Aorta (tissue), 5 donors: ENCODE results near the gene RPS16. TPM values are rescaled to one million over a fixed set of nuclear protein-coding genes. Genes with fewer than 3 reads are reported as not detected.
"Not testable (repeated sequence)": the region's sequence is repeated elsewhere in the genome, so short reads cannot be mapped to it uniquely, and the experiment has no call there.

Source experiments
- ATAC-seq: fragments of 200-7000 bp; cut with Tn5 transposase; one replicate; pipeline ENCODE4 v1.9.1; 2022; ENCODE audit warnings: moderate library complexity; ENCODE audit not compliant: low FRiP score
- DNase-seq, 2 donors: peaks; one replicate each; pipeline ENCODE4 v3.0.0-alpha.2; 2020
- H3K27ac ChIP-seq, 2 donors: one replicate each; pipeline ENCODE4 v1.5.1; 2013; ENCODE audit warnings: low read length in 2 of 2, mild to moderate bottlenecking in 2 of 2, moderate library complexity in 2 of 2, control low read depth in 1 of 2, inconsistent platforms in 1 of 2, low read depth in 1 of 2
- H3K27me3 ChIP-seq, 2 donors: one replicate each; pipeline ENCODE4 v1.6.1; 2013; ENCODE audit warnings: control low read depth in 1 of 2, low read length in 1 of 2, mild to moderate bottlenecking in 1 of 2, moderate library complexity in 1 of 2; ENCODE audit not compliant: insufficient read depth in 2 of 2, control insufficient read depth in 1 of 2
- H3K36me3 ChIP-seq, 2 donors: one replicate each; pipeline ENCODE4 v1.6.1; 2013; ENCODE audit warnings: control low read depth in 1 of 2, low read length in 1 of 2, mild to moderate bottlenecking in 1 of 2; ENCODE audit not compliant: insufficient read depth in 2 of 2, control insufficient read depth in 1 of 2
- H3K4me1 ChIP-seq, 2 donors: one replicate each; pipeline ENCODE4 v1.6.1; 2013; ENCODE audit warnings: low read length in 2 of 2, control low read depth in 1 of 2, mild to moderate bottlenecking in 1 of 2, moderate library complexity in 1 of 2; ENCODE audit not compliant: insufficient read depth in 2 of 2, control insufficient read depth in 1 of 2
- H3K4me3 ChIP-seq, 2 donors: one replicate each; pipeline ENCODE4 v1.5.1; 2013; ENCODE audit warnings: low read length in 2 of 2, control low read depth in 1 of 2, mild to moderate bottlenecking in 1 of 2
- H3K9me3 ChIP-seq: one replicate; pipeline ENCODE4 v1.6.1; 2013; ENCODE audit warnings: mild to moderate bottlenecking, low read length; ENCODE audit not compliant: control insufficient read depth
- WGBS, 2 donors: extraction: QIAGEN DNeasy Blood & Tissue Kit; methylation state at CpG; one replicate each; pipeline ENCODE4 v1.1.7; 2013; 5-methylcytosine and 5-hydroxymethylcytosine counted together
- intact Hi-C, 2 donors: fragments of 100-400 bp; cut with DNase I; formaldehyde crosslinking; loops; one replicate each; pipeline versions ENCODE4 v1.14.2 to v1.15.0; 2022
- polyA plus RNA-seq, 2 donors: library from polyadenylated mRNA; stranded (reverse); fragments of 200-250 nt; gene quantifications; one replicate each; pipeline ENCODE4 v1.2.3, GENCODE V29; 2013
- total RNA-seq, 2 donors: library from RNA; stranded (reverse); fragmentation: NEBNext Ultra II Directional; extraction: Animal tissue kit (Norgen Biotek cat#: 25700); gene quantifications; one replicate each; pipeline ENCODE4 v1.2.1, GENCODE V29; 2021
- donor health status: healthy with polysubstance abuse.
- donor health status: Bipolar disorder and iron deficiency.
- donor health status: DM: no; HTN: no; CAD: no.
- donor health status: DM: no; HTN: no; CAD: no.
- donor health status: DM: yes; HTN: yes; CAD: no.

The RPS16 gene
- total and polyA plus RNA-seq, 4 donors, result 1,268 to 4,459 (median 2,272) TPM

- no peaks in the 10 kb centered on the region for H3K9me3 ChIP-seq
- H3K4me3 ChIP-seq, result no peak overlapping the region
- no peaks in the 10 kb centered on the region for H3K4me1 ChIP-seq
- H3K27ac ChIP-seq, result no peak overlapping the region
- peaks cover 0 to 7% of the 10 kb centered on the region in 2 donors for H3K36me3 ChIP-seq
- H3K27me3 ChIP-seq, result no peaks in the 10 kb centered on the region
- WGBS, 2 donors, result 91 to 92% methylated on average over 7 of the region's 7 CpGs
- ATAC-seq (no peak), DNase-seq (no peak)
- intact Hi-C loops, result no loop called here
Measured at GRCh38 chr19:39467941-39468340, 32.2 kb upstream of the RPS16 start.

- 92 to 93% methylated on average over 18 of the region's 18 CpGs for WGBS, 2 donors
- H3K36me3 ChIP-seq, result peaks cover 0 to 7% of the 10 kb centered on the region in 2 donors
- no peaks in the 10 kb centered on the region for H3K9me3 ChIP-seq
- H3K27ac ChIP-seq, result no peak overlapping the region
- ATAC-seq (peak; percentile 20), DNase-seq (no peak)
- H3K27me3 ChIP-seq, result no peaks in the 10 kb centered on the region
- no peak overlapping the region for H3K4me3 ChIP-seq
- H3K4me1 ChIP-seq, result no peaks in the 10 kb centered on the region
- intact Hi-C loops, result no loop called here
Measured at GRCh38 chr19:39465956-39466747, 30.4 kb upstream of the RPS16 start.

GRCh38 chr19:39463403-39463802 lies 27.7 kb upstream of the RPS16 start:
- intact Hi-C loops, result no loop called here
- Histone ChIP-seq H3K27me3 (no peaks in the 10 kb centered on the region), H3K36me3 (peaks cover 0 to 11% of the 10 kb centered on the region in 2 donors), H3K4me1 (no peaks in the 10 kb centered on the region), H3K27ac (no peak overlapping the region), H3K4me3 (no peak overlapping the region), H3K9me3 (no peaks in the 10 kb centered on the region)
- DNase-seq (no peak), ATAC-seq (no peak)
- 72 to 87% methylated on average over 3 of the region's 3 CpGs for WGBS, 2 donors

GRCh38 chr19:39451257-39451656 lies 15.5 kb upstream of the RPS16 start:
- intact Hi-C loops, H3K4me1 ChIP-seq, H3K27ac ChIP-seq, H3K27me3 ChIP-seq, H3K36me3 ChIP-seq, ATAC-seq, DNase-seq, H3K9me3 ChIP-seq, H3K4me3 ChIP-seq: not testable (repeated sequence)
- WGBS, 2 donors, result 94% methylated on average over 8 of the region's 8 CpGs

GRCh38 chr19:39449116-39449797 lies 13.5 kb upstream of the RPS16 start:
- Histone ChIP-seq H3K27ac (no peak overlapping the region), H3K4me1 (peaks cover 0 to 2% of the 10 kb centered on the region in 2 donors), H3K36me3 (no peaks in the 10 kb centered on the region), H3K9me3 (no peaks in the 10 kb centered on the region), H3K4me3 (no peak overlapping the region), H3K27me3 (no peaks in the 10 kb centered on the region)
- no peak for ATAC-seq
- DNase-seq, result no peak
- intact Hi-C loops, result loop anchor here in 1 of 2 donors (10.0 kb wide), 1 partner anchor 86 kb away; the partner anchor contains the start of gene EID2B
- WGBS, 2 donors, result 71 to 74% methylated on average over 8 of the region's 8 CpGs

- Histone ChIP-seq H3K27me3 (no peaks in the 10 kb centered on the region), H3K36me3 (no peaks in the 10 kb centered on the region), H3K4me3 (no peak overlapping the region), H3K9me3 (no peaks in the 10 kb centered on the region), H3K27ac (no peak overlapping the region), H3K4me1 (peaks cover 0 to 2% of the 10 kb centered on the region in 2 donors)
- intact Hi-C loops, result loop anchor here in 1 of 2 donors (10.0 kb wide), 1 partner anchor 87 kb away; the partner anchor contains the start of gene EID2B
- ATAC-seq, result no peak
- WGBS, 2 donors, result 75 to 82% methylated on average over 3 of the region's 3 CpGs
- no peak for DNase-seq
Measured at GRCh38 chr19:39448271-39448670, 12.5 kb upstream of the RPS16 start.

GRCh38 chr19:39446365-39447084 lies 10.8 kb upstream of the RPS16 start:
- H3K27ac ChIP-seq, result no peak overlapping the region
- WGBS, 2 donors, result 86 to 87% methylated on average over 16 of the region's 16 CpGs
- intact Hi-C loops, result loop anchor here in 1 of 2 donors (10.0 kb wide), 1 partner anchor 88 kb away; the partner anchor contains the start of gene EID2B

More at GRCh38 chr19:39446365-39447084, 10.8 kb upstream of the RPS16 start:
- Histone ChIP-seq H3K4me1 (peaks cover 0 to 2% of the 10 kb centered on the region in 2 donors), H3K36me3 (no peaks in the 10 kb centered on the region), H3K9me3 (no peaks in the 10 kb centered on the region), H3K4me3 (peak overlapping the region in 1 of 2 donors; percentile 79), H3K27me3 (no peaks in the 10 kb centered on the region)
- no peak for ATAC-seq
- no peak for DNase-seq
